Ovary (tissue), 3 donors: ENCODE results near the gene TRMU.

Source experiments
- EP300 ChIP-seq: sonication (generic); formaldehyde crosslinking; IDR thresholded peaks from one replicate; pipeline ENCODE4 v1.6.1; 2017; ENCODE audit warnings: antibody characterized with exemption
- TF ChIP-seq, protein P1 (sequence below), 3 donors: fragments of 450-650 bp in 2 of 3; fragments of 200-600 bp in 1 of 3; IDR thresholded peaks; one replicate each; pipeline versions ENCODE4 v1.5.1 to v1.8.0; 2016 to 2022; ENCODE audit warnings: antibody characterized with exemption in 3 of 3, mild to moderate bottlenecking in 1 of 3
- donor health status: DM: no; HTN: no; CAD: no.

DNA sequence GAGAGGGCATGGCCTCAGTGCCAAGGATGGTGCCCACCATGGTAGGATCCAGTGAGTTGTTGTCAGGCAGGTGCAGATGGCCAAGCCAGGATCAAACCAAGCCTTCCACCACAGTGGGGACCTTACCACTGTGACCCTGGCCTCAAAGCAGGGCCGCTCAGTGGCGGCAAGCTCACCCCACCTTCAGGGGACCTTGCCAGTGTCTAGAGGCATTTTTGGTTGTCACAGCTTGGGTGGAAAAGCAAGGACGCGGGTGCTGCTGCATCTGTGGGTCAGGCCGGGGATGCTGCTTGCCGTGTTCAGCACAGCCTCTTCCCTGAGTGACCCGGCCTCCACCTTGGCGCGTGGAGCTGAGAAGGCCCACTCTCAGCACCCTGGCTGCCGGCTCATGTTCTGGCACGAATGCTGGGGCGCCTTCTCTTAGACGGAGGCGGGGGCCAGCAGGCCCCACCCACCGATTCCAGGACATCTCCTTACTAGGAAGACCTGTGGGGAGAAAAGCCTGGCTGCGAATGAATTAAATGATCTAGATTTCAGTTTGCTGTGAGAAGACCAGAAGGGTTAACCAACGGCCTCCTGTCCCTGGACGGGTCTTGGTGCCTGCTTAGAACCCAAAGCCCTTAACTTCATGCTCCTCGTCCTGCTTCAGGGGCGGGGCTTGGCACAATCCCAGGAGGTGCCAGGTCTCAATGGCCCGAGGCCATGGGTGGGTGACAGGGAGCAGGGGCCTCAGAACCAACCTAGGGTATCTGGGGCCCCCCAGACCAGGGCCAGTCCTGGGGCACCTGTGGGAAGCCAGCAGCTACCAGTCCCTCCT lies 18.9 kb downstream of the TRMU start:
- TF ChIP-seq, protein P1, sequence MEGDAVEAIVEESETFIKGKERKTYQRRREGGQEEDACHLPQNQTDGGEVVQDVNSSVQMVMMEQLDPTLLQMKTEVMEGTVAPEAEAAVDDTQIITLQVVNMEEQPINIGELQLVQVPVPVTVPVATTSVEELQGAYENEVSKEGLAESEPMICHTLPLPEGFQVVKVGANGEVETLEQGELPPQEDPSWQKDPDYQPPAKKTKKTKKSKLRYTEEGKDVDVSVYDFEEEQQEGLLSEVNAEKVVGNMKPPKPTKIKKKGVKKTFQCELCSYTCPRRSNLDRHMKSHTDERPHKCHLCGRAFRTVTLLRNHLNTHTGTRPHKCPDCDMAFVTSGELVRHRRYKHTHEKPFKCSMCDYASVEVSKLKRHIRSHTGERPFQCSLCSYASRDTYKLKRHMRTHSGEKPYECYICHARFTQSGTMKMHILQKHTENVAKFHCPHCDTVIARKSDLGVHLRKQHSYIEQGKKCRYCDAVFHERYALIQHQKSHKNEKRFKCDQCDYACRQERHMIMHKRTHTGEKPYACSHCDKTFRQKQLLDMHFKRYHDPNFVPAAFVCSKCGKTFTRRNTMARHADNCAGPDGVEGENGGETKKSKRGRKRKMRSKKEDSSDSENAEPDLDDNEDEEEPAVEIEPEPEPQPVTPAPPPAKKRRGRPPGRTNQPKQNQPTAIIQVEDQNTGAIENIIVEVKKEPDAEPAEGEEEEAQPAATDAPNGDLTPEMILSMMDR (IDR thresholded peaks at IDR 0.05), result no peak
- TF ChIP-seq EP300, result no peak
